NCI-H345 treated with DMSO at 0.1 percent for 48 hours (cell line): ENCODE data around the gene GNG13.
"Not testable (repeated sequence)": the region's sequence is repeated elsewhere in the genome, so short reads cannot be mapped to it uniquely, and the experiment has no call there.

Experiments
- DNase-seq: peaks from one replicate; lab custom pipeline; 2025; ENCODE audit not compliant: unreplicated experiment; lab: John Stamatoyannopoulos, UW

GNG13 gene

GRCh38 chr16:799948-800833, at the start of gene GNG13:
Gene GNG13, minus strand, starts transcription at chr16:800734. Its CDS starts 1,657 bp downstream, at chr16:799077.
- no peak for DNase-seq

GRCh38 chr16:848510-849253, 48.1 kb upstream of the GNG13 start:
- no peak for DNase-seq

- no peak for DNase-seq
Observed at GRCh38 chr16:847681-848445, 47.3 kb upstream of the GNG13 start.

DNA sequence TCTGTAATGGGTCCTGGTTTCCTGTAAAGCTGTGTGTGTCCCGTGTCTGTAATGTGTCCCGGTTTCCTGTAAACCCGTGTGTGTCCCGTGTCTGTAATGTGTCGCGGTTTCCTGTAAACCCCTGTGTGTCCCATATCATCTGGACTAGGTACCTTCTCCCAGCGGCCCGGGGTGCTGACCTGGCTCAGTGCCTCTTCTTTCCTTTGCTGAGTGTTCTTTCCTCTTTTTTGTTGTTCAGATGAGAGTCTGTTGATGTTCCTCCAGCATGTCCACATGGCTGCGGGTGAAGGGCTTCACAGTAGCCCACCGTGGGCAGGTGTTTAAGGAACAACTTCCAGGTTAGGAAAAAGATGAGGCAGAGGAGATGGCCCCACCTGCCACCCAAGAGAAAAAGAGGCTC, 46.6 kb upstream of the GNG13 start:
- DNase-seq, result no peak

- DNase-seq, result no peak
Observed at GRCh38 chr16:845351-845745, 44.8 kb upstream of the GNG13 start.

DNA sequence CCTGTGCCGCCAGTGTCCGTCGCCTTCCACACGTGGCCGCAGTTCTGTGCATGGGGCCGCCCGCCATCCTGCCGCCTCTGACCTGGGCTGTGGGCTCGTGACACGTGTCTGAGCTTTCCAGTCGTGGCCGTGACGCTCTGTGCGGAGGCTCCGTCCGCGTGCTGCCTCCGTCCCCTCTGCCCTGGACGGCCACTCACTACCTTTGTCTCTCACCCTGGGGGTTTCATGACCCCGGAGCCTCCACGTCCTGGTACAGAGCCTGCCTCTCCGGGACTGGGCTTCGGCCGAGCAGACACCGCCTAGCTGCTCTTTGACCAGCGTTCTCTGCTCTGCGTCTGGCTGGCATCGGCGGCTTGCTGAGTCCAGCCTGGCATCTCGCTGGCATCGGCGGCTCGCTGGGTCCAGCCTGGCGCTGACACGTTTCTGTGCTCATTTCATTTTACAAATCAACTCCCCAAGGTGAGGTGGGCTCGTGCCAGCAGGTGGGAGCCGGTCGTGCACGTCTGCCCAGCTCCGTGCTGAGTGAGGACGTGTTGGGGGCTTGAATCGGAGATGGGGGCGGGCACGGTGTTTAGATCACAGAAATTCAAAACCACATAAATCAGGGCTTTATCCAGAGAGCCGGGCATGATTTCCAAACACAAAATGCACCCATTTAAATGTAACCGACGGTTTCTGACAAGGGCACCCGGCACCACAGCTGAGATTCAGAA, 44.3 kb upstream of the GNG13 start:
- no peak for DNase-seq

DNA sequence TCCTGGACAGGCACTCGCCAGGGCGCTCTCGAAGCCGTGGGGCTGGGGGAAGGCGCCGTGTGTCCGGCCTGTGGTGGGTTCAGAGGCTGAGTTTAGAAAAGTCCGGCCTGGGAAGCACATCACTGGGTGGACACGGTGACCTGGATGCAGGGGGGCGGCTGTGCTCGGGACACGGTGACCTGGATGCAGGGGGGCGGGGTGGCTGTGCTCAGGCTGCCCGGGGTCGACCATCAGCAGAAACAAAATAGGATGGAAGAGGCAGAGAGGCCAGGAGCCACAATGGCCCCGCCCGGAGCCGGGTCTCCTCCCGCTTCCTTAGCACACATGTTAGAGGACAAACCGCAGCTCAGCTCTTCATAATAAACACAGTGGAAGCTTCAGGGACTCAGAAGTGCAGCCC, 43.2 kb upstream of the GNG13 start:
- DNase-seq, result no peak

GRCh38 chr16:842711-843560, 42.4 kb upstream of the GNG13 start:
- no peak for DNase-seq

GRCh38 chr16:842061-842476, 41.5 kb upstream of the GNG13 start:
- no peak for DNase-seq

DNA sequence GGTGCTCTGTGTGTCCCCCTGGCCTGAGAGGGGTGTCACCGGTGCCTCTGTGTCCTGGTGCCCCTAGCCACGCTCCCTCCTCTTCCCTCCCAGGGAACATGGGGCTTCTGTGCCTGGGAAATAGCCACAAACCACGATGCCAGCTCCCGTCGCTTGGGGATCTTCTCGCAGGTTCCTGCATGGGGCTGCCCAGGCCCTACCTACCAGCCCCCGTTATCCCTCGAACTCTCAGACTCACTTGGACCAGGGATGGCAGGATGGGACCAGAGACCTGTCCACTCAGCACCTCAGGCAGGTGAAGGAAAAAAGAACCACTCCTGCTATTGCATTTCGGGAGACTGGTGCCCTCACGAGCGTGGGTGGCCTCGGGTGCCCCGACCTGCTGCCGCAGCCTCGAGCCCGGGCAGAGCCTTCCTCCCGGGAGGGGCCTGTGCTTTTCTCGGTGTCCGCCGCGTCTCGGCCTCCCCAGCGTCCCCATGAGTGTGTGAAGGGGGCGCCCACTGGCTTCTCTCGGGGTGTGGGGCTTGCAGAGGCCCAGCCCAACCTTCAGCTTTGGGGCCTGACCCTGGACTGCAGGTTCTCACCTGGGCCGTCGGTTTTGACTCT, 41.0 kb upstream of the GNG13 start:
- no peak for DNase-seq

DNA sequence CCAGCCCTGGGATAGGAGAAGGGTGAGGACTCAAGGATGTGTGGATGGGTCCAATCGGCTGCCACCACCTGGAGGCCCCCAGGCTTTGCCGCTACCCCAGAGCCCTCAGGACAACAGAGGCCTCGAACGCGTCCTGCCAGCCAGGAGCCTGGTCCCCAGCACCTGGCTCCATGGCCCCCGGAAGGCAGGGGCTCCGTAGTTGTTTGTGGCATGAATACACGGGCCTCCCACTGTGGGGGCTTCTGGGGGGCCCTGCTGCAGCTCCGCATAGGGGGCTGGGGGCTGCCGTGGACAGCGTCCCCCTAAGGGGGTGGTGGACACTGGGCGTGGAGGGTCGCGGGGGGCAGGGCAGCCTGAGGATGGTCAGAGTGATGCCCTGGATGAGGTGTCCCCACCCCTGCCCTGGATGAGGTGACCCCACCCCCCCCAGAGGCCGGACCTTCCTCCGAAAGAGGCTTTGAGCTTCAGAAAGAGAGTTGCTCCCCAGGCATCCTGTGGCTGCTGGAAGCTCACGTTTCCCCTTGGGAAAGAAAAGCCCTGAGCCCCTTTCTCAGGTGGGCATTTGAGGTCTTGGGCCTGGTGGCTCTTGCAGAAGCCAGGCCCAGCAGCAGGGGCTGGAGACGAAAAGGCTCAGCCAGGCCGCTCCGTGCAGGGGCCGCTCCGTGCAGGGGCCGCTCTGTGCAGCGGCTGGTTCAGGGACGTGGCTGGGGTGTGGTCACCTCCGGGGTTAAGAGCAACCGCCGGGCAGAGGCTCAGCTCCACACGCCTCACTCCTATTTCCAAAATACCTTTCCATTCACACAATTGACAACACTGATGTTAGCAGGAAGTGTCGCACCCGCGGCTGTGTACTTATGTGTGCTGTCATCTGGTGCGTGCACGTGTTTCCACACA, 40.3 kb upstream of the GNG13 start:
- DNase-seq, result no peak

DNA sequence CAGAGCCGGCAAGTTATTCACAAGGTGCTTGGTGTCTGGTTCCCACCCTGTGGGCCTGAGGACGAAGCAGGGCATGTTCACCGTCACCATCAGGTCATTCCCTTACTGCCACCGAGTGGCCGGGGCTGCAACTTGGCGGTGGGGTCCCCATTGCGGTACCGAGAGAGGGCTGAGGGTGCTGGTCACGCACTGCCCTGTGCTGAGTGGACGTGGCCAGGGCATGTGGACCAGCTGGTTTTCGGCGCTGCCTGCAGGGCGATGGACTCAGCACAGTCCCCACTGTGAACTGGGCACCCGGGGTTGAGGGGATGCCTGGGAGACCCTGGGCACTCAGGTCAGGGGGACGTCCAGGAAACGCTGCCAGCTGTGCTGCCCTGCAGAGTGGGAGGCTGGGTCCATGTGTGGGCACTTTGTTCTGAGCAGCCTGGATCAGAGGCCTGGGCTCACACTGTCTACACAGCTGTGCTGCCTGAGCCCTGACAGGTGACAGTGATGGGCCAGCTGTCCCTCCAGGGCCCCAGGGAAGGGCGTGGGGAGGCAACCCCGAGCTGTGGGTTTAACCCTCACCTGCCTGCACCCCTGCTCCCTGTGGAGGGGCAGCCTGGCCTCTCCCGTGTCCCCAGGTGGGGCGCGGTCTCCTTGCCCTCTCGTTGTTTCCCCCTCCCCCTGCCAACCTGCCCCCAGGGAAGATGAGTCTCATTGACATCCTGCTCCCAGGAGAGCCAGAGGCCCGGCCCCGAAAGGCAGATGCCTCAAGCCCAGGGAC, 39.3 kb upstream of the GNG13 start:
- DNase-seq, result no peak

GRCh38 chr16:838741-839140, 38.2 kb upstream of the GNG13 start:
- DNase-seq, result no peak

DNA sequence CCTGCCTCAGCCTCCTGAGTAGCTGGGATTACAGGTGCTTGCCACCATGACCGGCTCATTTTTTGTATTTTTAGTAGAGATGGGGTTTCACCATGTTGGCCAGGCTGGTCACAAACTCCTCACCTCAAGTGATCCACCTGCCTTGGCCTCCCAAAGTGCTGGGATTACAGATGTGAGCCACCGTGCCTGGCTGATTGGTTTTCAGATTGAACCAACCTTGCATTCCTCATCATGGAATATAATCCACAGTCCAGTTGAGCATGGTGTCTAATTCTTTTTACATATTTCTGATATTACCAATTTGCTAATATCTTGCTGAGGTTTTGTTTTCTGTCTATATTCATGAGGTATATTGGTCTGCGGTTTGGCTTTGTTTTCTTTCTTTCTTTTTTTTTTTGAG, 36.3 kb upstream of the GNG13 start:
- DNase-seq, result not testable (repeated sequence)

- no peak for DNase-seq
Observed at GRCh38 chr16:836221-836620, 35.7 kb upstream of the GNG13 start.

- DNase-seq, result no peak
Observed at GRCh38 chr16:835373-835772, 34.8 kb upstream of the GNG13 start.

DNA sequence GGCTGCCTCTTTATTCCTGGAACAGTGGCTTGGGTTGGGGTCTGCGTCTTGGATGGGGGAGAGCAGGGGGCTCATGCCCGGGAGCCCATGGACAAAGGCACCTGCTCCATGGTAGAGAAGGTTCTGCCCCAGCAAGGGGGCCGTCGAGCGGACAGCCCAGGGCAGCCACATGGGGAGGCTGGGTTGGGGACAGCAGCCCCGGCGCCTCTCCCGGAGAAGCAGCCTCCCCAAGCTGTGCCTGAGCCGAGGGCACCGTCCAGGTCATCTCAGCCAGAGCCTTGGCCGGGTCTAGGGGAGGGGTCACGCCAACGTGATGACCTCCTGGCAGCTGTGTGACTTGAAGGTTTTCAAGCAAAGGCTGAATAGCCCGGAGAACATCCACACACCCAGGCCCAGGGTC, 32.9 kb upstream of the GNG13 start:
- no peak for DNase-seq
